ENCODE data around the gene PARP2.

Gene PARP2

DNA sequence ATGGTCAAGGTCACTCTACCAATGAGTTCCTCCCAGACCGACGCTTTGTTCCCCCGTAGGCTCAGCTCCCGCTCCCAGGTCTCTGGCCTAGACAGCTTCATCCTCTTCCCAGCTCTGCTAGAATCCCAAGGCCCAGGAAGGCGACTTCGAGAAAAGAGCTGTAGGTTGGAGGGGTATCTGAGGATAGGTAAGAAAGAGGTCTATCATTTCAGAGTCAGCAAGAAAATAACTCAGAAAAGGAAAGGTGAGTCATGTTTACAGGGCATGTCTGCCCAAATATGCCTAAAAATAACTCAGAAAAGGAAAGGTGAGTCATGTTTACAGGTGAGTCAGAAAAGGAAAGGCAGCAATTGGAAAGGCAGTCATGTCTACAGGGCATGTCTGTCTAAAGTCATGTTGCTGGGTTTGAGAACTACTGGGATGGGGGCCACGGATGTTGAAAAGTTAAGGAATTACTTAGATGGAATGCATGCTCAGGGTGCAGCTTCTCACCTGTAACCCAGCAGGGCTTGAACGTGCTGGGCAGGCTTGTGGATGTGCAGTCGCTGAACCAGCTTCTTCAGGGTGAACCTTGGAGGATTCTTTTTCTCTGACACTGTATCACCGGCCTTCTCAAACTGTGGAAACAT, 57.6 kb downstream of the PARP2 start:
- Histone ChIP-seq H3K4me3 (ENCODE audit: low read depth in 1 of 2, low read length in 2 of 2) (no peak overlapping the region), H3K36me3 (ENCODE audit: control insufficient read depth in 1 of 2, insufficient read depth in 2 of 2, low read length in 2 of 2) (peaks cover 58 to 76% of the 10 kb centered on the region in 2 donors), H3K27me3 (ENCODE audit: low read depth, low read length) (no peaks in the 10 kb centered on the region), H3K9me3 (ENCODE audit: control insufficient read depth in 1 of 2, low read length in 2 of 2) (no peaks in the 10 kb centered on the region), H3K4me1 (ENCODE audit: control insufficient read depth in 1 of 2, insufficient read depth in 2 of 2, low read length in 2 of 2) (no peaks in the 10 kb centered on the region), H3K27ac (ENCODE audit: low read length) (no peak overlapping the region)

- Histone ChIP-seq H3K4me1 (ENCODE audit: control insufficient read depth in 1 of 2, insufficient read depth in 2 of 2, low read length in 2 of 2) (no peaks in the 10 kb centered on the region), H3K4me3 (ENCODE audit: low read depth in 1 of 2, low read length in 2 of 2) (no peak overlapping the region), H3K9me3 (ENCODE audit: control insufficient read depth in 1 of 2, low read length in 2 of 2) (no peaks in the 10 kb centered on the region), H3K36me3 (ENCODE audit: control insufficient read depth in 1 of 2, insufficient read depth in 2 of 2, low read length in 2 of 2) (peaks cover 71 to 85% of the 10 kb centered on the region in 2 donors), H3K27me3 (ENCODE audit: low read depth, low read length) (no peaks in the 10 kb centered on the region), H3K27ac (ENCODE audit: low read length) (no peak overlapping the region)
These were observed 60.1 kb downstream of the PARP2 start for GRCh38 chr14:20403521-20403920.
